Measurements from ENCODE around the gene SCOC. TPM values are rescaled to one million over a fixed set of nuclear protein-coding genes. Genes with fewer than 3 reads are reported as not detected.

The SCOC gene
- polyA plus RNA-seq, 1 donor from 2014 or later, result 320 TPM

DNA sequence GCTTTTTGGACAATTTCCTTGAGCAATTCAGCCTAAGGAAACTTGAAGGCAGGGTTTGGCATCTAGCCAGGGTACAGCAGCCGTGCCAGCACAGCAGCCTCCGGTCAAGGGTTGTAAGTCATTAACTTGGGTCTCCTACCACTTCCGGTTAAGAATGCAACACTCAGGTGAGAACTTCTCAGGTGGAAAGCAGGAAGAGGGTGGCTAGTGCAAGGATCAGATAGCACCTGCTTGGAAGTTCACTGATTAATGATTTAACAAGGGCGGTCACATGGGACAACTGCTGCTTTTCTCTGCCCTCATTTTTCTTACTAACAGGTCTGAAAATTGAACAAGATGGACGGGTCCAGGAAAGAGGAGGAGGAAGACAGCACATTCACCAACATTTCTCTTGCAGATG is 30.1 kb upstream of the SCOC start:
- no peak overlapping the region for H3K9ac ChIP-seq (ENCODE audit: low read length)
- no peaks in the 10 kb centered on the region for H3K36me3 ChIP-seq (ENCODE audit: insufficient read depth, low read length)
- H3K27ac ChIP-seq (ENCODE audit: low read length), result no peak overlapping the region
- H4K20me1 ChIP-seq (ENCODE audit: insufficient read depth), result no peaks in the 10 kb centered on the region
- no peaks in the 10 kb centered on the region for H3K9me3 ChIP-seq (ENCODE audit: low read length)
- no peak overlapping the region for H3K4me2 ChIP-seq (ENCODE audit: low read length)
- no peaks in the 10 kb centered on the region for H3K79me2 ChIP-seq (replicated peaks; ENCODE audit: insufficient read depth, low read length)
- no peaks in the 10 kb centered on the region for H3F3A ChIP-seq (ENCODE audit: insufficient read depth, low read length, poor library complexity, severe bottlenecking)
- TF ChIP-seq TAF1 (IDR thresholded peaks at IDR 0.05; ENCODE audit: low read depth) (no peak), CTCF (IDR thresholded peaks at IDR 0.05; ENCODE audit: poor library complexity, severe bottlenecking) (no peak), EP300 (conservative IDR thresholded peaks at IDR 0.05; ENCODE audit: poor library complexity, severe bottlenecking) (no peak), POLR2AphosphoS5 (IDR thresholded peaks at IDR 0.05) (no peak), MXI1 (conservative IDR thresholded peaks at IDR 0.05; ENCODE audit: poor library complexity, severe bottlenecking) (no peak), REST (IDR thresholded peaks at IDR 0.05; ENCODE audit: borderline replicate concordance) (no peak)
- H3K4me3 ChIP-seq (ENCODE audit: low read length), result no peak overlapping the region
- no peaks in the 10 kb centered on the region for H3K9me2 ChIP-seq (ENCODE audit: insufficient read depth, low read length)
- no peak overlapping the region for H2AFZ ChIP-seq (ENCODE audit: low read depth, low read length)
- no peaks in the 10 kb centered on the region for H3K27me3 ChIP-seq (ENCODE audit: insufficient read depth, low read depth, low read length)

DNA sequence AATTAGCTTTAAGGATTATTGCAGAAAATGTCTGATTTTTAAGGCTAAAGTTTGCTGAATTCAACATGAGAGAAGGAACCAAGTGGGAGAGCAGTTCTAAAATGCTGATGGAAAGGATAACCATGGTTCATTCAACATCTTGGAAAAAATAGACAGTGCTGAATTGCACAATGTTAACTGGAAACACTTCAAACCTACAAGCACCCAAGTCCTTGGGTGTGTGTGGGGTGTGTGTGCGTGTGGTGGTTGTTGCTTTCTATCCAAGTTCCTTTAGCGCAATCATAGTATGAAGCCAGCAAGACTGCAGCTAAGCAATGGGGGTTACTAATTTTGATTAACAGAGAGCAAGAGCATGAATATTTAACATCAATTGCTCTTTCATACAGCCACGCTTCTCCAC is 29.3 kb upstream of the SCOC start:
- Histone ChIP-seq H3K4me2 (ENCODE audit: low read length) (no peak overlapping the region), H3K79me2 (replicated peaks; ENCODE audit: insufficient read depth, low read length) (no peaks in the 10 kb centered on the region), H3K9me3 (ENCODE audit: low read length) (no peaks in the 10 kb centered on the region), H3K9ac (ENCODE audit: low read length) (no peak overlapping the region), H4K20me1 (ENCODE audit: insufficient read depth) (no peaks in the 10 kb centered on the region), H3K27ac (ENCODE audit: low read length) (no peak overlapping the region), H3K4me3 (ENCODE audit: low read length) (peak overlapping the region; percentile 5), H3K9me2 (ENCODE audit: insufficient read depth, low read length) (no peaks in the 10 kb centered on the region), H3F3A (ENCODE audit: insufficient read depth, low read length, poor library complexity, severe bottlenecking) (no peaks in the 10 kb centered on the region), H3K27me3 (ENCODE audit: insufficient read depth, low read depth, low read length) (no peaks in the 10 kb centered on the region), H3K36me3 (ENCODE audit: insufficient read depth, low read length) (no peaks in the 10 kb centered on the region), H2AFZ (ENCODE audit: low read depth, low read length) (peak overlapping the region; percentile 30)
- no peak for TF ChIP-seq RAD21 (conservative IDR thresholded peaks at IDR 0.05)
- TF ChIP-seq EZH2 (IDR thresholded peaks at IDR 0.05; ENCODE audit: borderline replicate concordance, insufficient read depth, low read length, poor library complexity, severe bottlenecking), result no peak
- TF ChIP-seq CTCF (IDR thresholded peaks at IDR 0.05; ENCODE audit: poor library complexity, severe bottlenecking), result no peak
- TF ChIP-seq SMC3 (conservative IDR thresholded peaks at IDR 0.05; ENCODE audit: poor library complexity), result no peak
- no peak for TF ChIP-seq POLR2AphosphoS5 (IDR thresholded peaks at IDR 0.05)
- no peak for TF ChIP-seq MXI1 (conservative IDR thresholded peaks at IDR 0.05; ENCODE audit: poor library complexity, severe bottlenecking)
- TF ChIP-seq TAF1 (IDR thresholded peaks at IDR 0.05; ENCODE audit: low read depth), result no peak
- no peak for TF ChIP-seq EP300 (conservative IDR thresholded peaks at IDR 0.05; ENCODE audit: poor library complexity, severe bottlenecking)
- TF ChIP-seq REST (IDR thresholded peaks at IDR 0.05; ENCODE audit: borderline replicate concordance), result no peak
